Measurements from ENCODE around the gene SEMA3F. TPM values are rescaled to one million over a fixed set of nuclear protein-coding genes. Genes with fewer than 3 reads are reported as not detected.
A peak's percentile ranks its signal among the peaks of the same experiment; 100 is the strongest.

SEMA3F gene
- polyA plus RNA-seq, 1 donor: 69.8 TPM

DNA sequence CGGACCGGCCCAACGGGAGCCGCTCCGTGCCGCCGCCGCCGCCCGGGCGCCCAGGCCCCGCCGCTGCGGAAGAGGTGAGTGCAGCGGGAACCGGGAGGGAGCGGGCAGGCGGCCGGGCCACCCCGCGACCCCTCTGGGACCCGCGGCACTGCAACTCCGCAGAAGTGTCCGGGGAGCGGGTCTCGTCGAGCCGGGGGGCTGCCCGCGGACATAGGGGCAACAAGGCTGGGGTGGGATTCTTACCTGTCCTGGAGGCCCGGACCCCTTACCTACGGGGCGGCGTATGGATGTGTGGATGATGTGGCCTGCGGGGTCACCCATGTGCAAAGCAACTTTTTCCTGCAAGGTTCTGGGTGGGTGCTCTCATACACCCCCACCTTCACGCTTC, 361 bp downstream of the SEMA3F start:
- DNase-seq: no peak

DNA sequence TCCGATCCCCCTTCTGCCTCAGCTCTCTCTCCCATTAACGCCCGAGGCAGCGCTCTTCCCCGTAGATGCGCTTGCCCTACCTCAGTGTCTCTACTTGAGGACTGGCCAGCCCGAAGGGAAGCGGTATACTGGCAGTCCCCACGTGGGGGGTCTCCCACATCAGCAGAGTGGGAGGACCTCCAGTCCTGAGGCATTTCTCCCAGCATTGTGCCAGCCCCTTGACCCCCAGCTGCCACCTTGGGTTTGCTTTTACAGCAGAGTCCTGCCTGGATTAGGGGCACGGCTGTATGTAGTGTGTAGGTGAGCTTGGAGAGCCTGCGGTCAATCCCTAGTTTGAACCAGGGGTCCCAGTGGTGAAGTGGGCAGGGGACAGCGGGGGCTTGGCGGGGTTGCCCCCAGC, 767 bp downstream of the SEMA3F start:
- DNase-seq: no peak

DNA sequence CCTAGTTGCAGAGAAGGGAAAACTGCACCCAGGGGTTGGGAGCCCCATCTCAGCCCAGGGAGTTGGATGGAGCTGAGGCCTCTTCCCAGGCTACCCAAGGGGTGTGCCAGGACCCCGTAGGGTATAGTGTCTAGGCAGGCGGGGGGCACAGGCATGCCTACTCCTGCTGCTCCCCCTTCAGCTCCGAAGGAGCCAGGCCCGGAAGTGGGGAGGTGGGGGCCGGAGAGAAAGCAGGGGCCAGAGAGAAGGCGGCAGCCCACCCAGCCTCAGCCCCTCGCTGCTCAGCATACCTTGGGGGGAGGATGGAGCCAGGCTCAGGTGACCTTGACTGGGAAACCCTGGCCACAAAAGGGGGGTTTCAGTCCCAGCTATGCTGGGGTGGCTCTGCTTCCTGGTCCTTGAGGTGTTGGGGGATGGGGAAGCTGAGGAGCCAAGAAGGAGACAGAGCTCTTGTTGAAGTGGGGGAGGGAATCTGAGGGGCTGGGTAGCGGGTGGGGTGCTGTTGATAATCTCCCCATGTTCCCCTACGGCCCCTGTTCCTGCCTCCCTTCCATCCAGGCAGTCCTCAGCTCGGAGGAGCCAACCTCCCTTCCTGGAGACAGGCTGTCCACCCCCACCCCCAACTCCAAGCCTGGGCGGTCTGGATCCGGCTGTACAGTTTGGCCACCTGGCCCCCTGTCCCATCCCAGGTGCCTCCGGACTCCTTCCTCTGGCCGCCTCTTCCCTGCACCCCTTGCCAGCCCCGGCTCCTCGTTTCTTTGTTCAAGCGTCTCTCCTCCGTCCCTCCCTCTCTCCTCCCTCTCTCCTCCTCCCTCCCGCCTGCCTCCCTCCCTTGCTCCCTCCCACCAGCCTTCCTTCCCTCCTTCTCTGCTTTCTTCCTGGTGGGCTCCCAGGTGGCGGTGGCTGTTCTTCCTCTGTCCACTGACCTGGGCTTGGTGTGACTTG, 1.7 kb downstream of the SEMA3F start:
- DNase-seq: no peak

DNA sequence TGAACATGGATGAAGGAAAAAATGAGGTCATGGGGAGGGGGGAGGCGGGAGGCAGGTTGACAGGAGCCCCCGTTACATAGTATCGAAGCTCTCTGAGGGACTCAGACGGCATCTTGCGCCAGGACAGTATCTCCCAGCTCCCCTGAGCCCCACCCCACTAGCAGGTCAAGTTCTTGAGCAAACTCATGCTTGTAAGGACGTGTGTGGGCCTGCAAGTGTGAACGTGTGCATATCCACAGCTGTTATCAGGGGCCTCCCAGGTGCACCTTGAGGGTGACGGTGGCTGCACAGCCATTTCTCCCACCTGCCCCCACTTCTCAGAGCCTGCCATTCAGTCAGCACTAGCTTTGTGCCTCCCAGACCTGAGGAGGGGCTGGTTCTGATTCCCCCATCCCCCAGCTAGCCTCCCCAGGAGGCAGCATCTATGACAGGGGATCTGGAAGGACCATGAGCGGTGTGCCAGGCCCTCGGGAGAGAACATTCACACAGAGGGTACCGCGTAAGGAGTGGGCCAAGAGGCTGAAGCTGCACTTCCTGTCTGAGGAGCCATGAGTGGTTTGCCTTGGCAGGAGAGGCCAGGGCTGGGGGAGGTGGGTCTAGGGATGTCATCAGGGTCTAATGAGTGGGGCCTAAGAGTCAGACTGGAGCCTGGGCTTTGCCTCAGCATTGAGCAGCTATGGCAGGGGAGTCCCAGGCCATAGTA, 2.9 kb downstream of the SEMA3F start:
- DNase-seq: no peak

DNA sequence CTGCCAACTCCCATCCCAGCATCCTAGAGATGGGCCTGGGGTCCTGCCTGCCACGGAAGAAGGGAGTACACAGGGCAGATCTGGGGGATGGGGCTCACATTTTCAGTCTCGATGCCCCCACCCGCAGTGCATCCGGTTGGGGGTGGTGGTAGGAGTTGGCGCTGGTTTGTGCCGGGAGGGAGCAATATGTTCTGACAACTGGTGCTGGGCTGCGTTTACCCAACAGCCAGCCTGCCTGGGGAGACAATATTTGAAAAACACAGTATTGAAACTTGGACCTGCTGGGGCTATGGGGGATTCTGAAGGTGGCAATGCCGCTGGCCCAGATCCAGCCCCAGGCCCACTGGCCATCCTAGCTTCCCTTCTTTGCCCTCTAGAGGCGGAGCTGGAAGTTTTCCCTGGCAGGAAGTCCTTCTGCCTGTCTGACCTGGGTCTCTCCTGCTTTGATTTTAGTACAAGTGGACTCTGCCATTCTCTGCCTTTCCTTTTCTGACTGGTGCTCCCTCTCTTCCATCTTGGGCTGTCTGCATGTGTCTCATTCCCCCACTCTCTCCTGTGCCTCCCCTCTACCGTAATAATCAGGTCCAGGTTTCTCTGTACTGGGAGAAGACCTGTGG, 3.5 kb downstream of the SEMA3F start:
- no peak for DNase-seq

DNA sequence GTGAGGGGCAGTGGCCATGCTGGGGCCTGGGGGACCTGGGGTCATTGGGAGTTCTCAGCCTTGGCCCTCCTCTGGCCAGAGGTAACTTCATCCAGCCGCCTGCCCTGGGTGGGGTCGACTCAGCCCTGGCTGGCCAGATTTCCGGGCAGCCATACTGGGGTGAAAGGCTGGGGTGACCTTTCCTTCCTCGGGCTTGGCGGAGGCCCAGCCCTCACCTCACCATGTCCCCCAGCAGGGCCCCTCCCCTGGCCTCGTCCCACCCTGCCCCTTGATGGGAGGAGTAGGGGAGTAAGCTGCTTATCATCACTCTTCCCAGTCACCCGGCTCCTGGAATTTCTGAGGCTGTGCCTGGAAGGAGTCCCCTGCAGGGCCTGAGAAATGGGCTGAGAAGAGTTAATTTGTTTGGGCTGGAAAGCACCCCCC, 5.4 kb downstream of the SEMA3F start:
- DNase-seq: no peak

DNA sequence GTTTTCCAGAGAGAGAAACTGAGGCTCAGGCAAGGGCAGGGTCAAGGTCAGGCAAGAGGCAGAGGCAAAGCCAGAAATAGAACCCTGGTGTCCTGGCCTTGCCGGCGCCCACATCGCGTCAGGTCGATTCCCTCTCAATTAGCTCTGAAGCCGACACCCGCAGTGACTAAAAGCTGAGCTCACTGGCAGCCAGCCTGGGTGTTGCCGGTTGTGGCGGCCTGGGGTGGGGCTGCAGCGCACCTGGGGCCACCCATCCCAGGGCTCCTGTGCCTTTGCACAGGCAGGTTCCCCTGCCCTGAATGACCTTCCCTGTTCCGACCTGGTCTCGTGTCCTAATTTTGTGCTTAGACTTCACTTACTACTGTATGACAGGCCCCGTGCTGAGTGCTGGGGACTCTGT, 6.2 kb downstream of the SEMA3F start:
- DNase-seq: no peak

DNA sequence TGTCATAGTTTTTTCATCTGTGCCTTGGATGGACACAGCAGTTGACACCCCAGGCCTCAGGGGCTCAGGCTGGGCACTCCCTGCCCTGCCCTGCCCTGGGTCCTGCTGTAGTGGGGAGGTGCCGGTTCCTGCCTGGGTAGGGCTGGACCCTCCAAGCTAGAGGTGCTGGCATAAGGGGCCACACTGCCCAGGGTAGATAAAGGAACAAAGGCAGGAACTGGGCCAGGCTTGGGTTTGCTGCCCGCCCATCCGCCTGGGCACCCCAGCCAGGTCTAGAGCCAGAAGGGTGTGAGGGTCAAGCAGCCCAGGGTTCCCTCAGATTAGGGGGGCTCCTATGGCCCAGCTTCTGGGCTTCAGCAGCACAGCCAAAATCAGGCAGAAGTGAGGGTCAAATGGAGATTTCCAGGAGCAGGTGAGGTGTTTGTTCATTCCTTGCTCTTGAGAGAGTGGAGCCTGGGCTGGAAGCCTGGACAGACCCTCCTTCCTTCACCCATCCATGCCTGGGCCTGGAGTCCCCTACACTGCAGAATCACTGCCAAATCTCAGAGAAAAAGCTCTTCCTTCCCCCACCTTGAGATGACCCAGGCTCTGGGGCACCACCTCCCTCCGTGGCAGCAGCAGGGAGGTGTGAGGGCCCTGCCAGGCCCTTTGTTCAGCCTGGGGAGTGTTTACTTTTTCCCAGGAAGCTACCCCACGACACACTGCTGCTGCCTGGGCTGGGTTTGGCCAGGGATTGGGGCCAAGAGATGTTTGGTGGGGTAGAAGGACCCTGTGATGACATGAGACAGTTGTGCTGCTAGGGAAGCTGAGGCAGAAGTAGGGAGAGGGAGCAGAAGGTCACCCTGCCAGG, 7.1 kb downstream of the SEMA3F start:
- no peak for DNase-seq

DNA sequence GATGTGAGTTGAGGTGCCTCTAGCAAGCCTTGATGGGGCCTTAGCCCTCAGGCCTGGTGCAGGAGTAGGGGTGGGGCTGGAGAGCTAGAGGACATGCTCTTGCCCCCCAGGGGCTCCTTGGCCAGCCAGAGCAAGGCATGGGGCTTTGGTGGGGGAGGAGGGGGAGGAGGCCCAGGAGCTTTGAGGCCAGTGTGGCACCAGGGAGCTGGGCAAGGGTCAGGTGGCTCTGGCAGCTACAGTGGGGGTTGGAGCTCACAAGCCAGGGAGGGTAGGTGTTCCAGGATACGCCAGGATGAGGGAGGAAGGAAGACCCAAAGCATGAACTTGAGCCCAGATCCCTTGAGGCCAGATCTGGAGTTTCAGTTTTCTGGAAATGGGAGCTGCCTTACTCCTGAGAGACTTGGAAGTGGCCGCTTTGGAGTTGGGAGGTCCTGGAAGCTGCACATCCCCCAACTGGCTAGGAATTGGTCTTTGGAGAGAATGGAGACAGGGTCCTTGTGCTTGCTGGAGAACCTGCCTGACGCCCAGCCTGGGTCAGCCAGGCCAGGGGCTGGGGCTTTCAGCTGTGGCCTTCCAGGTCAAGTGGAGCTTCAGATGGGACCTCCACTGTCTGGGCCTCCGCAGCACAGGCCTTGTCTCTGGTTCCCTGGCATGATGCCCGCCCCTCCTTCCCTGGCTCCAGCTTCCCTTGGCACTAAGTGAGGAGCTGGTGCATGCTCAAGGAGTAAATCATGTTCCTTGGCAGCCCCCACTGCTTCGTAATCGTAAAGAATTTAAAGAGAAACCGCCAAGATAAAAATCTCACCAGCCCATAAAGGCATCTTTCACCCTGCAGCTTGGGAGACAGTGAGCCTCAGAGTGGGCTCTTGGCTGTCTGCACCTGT, 8.7 kb downstream of the SEMA3F start:
- DNase-seq: no peak

DNA sequence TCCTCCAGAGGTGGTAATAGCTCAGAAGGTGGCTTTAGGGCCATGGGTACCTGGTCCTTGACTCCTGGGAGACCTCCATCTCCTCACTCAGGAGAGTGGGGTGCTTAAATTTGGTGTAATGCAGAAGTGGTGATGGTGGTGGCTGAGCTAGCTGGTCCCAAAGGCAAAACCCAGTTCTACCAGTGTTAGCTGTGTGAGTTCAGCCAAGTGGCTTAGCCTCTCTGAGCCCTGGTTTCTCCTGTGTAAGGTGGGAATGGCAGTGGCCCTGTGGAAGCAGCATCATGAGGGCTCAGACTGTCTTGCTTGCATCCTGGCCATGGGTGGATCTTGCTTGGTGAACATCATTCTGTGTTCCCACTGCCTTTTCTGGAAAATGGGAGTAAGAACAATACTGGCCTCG, 9.4 kb downstream of the SEMA3F start:
- no peak for DNase-seq

DNA sequence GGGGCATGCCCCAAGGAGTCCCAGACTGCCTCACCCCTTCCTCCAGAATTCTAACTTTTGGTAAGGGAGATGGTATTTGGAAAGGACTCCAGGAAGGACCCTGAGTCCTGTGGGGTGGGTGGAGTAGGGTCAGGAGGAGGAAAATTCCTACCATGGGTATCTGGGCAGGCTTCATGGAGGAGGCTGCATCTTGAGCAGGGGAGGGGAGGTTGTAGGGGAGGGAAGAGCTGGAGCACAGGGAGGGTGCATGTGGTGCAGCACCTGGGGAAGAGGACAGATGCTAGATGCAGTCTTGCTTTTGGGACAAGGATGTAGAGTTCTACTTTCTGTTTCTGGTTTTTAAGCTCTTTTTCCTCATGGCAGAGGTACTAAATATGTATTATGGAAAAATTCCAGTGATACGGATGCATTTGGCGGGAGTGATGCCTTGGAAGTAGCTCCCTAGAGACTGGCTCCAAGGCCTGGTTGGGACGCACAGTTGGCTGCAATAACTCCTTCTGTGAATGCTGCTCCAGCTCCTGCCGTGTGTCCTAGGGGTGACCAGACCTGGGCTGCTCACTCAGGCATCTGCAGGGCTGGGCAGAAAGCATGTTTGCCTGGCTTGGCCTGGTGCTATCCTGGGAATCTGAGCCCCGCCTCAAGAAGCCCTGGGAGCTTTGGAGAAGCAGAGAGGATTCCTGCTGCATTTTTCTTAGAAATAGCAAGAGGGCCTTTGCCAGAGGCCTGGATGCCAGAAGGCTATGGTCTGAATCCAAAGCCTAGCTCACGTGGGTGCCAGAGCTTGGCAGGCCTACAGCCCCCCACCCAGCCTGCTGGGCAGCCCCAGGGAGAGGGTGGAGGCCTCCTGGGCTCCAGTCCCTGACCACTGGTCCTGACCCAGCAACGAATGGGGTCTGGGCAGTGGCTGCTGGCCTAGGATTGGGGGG, 10.1 kb downstream of the SEMA3F start:
- no peak for DNase-seq

DNA sequence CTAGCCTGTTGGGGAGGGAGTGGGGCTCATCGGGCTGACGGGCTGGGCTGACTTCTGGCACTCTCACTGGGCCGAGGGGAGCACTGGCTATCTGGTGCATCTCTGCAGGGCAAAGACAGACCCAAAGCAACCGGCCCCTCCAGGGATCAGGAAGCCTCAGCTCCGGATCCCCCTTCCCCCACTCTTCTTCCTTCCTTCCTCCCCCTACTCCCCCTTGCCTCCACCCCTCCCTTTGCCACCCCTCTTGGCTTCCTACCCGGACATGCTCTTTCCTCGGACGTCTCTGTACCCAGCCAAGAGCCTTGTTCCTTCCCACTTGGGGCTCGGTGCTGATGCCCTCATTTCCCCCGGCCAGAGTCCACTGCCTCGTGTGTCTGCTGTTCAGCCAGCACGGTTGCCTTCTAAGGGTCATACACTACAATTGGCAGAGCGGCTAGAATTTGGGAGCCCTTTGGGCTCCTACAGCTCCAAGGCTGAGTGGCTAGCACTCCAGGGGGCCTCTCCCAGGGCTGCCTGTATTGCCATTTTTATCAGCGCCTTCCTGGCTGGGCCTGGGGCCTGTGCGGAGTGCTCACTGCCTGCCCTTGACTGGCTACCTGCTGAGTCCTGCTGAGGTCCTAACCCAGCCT, 10.9 kb downstream of the SEMA3F start:
- no peak for DNase-seq

DNA sequence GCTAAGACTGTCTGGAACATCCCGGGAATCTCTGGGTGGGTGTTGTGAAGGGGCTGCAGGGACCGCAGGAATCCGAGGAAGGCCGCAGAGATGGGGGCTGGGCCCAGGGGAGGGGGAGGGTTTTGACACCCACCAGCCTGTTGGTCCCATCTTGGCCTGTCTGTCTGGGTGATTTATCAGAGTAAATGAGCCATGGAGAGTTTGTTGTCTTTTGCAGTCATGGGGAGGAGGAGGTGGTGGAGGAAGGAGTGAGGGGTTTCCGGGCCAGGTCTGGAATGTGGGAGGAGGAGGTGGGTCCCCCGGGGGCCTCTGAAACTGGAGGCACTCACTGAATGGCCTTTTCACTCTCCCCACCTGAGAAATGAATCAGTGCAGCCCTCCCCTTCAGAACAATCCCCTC, 11.5 kb downstream of the SEMA3F start:
- DNase-seq: peak; percentile 88

DNA sequence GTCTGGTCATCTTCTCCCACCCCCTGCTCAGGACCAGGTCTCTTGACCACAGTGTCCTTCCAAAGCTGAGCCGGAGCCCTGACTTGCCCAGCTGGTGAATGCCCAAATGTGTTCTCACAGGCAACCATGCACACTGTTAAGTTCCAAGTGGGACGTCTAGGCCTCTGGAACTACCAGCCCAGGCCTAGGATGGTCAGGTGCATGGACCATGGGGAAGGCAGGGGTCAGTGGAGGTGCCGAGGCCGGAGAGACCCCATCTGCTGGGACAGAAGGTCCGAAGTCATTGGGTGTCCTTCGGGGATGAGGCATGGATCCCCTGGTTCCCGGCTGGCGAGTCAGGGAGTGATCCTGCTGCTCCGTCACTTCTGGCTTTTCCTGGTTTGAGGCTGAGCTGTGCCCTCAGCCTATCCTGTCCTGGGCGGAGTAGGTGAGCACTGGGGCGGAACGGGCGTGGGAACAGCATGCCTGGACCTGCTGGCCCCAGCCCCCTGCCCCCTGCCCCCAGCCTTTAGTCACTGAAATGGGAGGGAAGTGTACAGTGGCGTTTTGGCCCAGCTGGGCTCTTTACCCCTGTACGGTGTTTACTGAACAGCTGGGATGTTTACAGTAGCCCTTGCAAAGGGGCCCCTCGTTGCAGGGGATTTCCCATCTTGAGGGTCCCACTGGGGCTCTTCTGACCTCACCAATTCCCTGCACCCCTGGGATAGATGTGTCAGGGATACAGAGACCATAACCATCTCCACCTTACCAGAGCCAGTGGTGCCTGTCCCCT, 12.1 kb downstream of the SEMA3F start:
- DNase-seq: no peak

DNA sequence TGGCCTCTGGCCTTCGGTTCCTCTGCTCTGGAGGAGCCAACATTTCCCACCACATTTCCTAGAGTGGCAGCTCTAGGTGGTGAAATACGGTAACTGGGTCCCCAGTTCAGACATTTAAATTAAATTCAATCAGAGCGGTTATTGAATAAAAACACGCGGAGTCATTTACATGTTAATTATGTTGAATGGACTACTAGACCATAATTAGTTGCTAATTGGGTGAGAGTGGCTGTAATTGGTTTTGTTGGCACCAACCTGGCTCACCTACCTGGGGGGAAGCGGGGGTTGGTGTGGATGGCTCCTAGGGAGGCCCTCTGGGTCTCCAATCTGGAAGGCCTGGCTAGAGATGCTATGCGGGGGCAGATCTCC, 12.7 kb downstream of the SEMA3F start:
- no peak for DNase-seq

DNA sequence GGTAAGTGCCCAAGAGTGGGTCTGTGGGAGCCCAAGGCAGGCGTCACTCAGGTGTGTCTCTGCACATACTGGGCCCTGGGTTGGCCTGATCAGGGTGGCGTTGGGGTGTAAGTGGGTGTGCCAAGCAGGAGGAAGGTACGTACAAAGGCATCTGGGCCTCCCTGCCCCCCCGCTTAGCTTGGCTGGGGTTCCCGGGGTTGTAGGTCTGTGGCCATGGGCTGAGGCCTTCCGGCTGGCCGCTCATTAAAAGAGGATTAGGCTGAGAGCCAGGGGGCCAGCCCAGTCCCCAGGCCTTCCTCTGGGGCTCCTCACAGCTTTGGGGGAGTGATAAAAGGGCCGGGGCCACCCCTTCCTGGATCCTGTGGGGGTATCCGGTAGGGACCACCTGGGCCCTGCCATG, 13.3 kb downstream of the SEMA3F start:
- DNase-seq: no peak

DNA sequence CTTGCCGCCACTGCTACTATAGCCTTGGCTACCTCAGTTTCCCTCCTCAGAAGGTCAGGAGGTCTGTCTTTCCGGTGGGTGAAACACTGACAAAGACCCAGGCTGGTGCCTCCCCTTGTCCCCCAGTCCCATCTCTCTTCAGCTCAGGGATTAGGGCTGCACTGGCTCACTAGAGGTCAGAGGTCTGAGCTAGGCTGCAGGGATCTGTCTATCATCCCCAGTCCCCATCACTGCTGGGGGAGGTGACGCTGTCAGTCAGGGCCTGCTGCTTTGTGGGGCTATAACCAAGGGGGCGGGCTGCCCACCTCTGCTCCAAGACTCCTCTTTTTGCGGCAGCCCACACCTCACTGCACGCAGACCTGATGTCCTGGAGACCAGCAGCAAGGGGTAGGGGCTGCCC, 13.7 kb downstream of the SEMA3F start:
- no peak for DNase-seq

DNA sequence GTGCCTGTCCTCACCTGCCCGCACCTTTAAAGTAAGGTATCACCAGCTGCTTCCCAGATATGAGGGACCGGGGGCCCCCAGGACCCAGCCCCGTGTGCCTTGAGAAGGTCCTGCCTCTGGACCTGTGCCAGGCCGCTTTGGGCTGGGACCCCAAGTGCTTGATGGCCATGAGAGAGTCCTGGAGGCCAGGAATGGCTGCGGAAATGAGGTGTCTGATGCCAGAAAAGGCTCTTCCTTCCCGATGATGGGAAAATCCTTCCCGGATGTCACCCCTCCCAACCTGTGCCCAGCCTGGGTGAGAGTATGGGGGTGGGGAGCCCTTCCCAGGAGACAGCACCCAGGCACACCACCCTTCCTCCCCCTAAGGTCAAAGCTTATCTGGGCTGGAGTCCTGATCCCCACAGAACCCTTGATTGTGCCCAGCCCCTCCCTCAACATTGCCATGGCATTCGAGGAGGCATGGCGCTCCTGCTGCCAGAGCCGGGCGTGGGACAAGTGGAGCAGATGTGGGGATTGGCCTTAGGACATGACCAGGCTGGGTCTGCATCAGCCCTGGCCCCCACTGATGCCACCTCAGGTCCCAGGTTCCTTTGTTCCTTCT, 14.2 kb downstream of the SEMA3F start:
- DNase-seq: no peak
